AG04450 (cell line): ENCODE results near the gene C1QTNF9. TPM values are rescaled to one million over a fixed set of nuclear protein-coding genes. Genes with fewer than 3 reads are reported as not detected.

ENCODE experiments used
- CTCF ChIA-PET: fragments of 300-600, 350-600 bp; formaldehyde crosslinking; extraction: SDS; loops from one replicate; lab custom pipeline; 2022; ENCODE audit warnings: antibody characterized with exemption, inconsistent platforms; lab: Charles Lee
- POLR2A ChIA-PET: fragments of 350-600 bp; formaldehyde crosslinking; extraction: SDS; loops from one replicate; lab custom pipeline; 2021; ENCODE audit warnings: antibody characterized with exemption, inconsistent platforms; lab: Yijun Ruan, JAX
- DNase-seq: peaks from one replicate; pipeline ENCODE4 v3.0.0-alpha.2; 2011; ENCODE audit warnings: low read depth, low spot score
- H3K27ac ChIP-seq: one replicate; pipeline ENCODE4 v1.5.1; 2012; ENCODE audit warnings: low read depth, low read length, control low read depth
- H3K27me3 ChIP-seq: one replicate; pipeline ENCODE4 v1.6.0; 2012; ENCODE audit warnings: low read length; ENCODE audit not compliant: control insufficient read depth, insufficient read depth
- H3K4me3 ChIP-seq: 2 replicates; pipeline ENCODE4 v1.5.1; 2011; ENCODE audit warnings: mild to moderate bottlenecking, low read depth, low read length, control low read depth
- H3K9me3 ChIP-seq: 2 replicates; pipeline ENCODE4 v1.5.1; 2012; ENCODE audit warnings: low read length; ENCODE audit not compliant: control insufficient read depth, insufficient read depth
- polyA plus RNA-seq: library from polyadenylated mRNA; depleted of rRNA; stranded (reverse); fragments of >200 nt; gene quantifications from 2 replicates; pipeline ENCODE4 v1.2.3, GENCODE V29; 2011
- TF ChIP-seq, protein P1 (sequence below): IDR thresholded peaks from 2 replicates; pipeline ENCODE4 v1.5.1; 2011; ENCODE audit warnings: low read depth, low read length, control low read depth, inconsistent platforms

Gene C1QTNF9
- polyA plus RNA-seq, 1 experiment, result 0.11 TPM

GRCh38 chr13:24338721-24339120, 29.3 kb downstream of the C1QTNF9 start:
- H3K9me3 ChIP-seq, result peaks cover 15% of the 10 kb centered on the region; the same call in 1 of the 2 replicates
- H3K27ac ChIP-seq, result no peak overlapping the region
- no peak for DNase-seq
- no peaks in the 10 kb centered on the region for H3K27me3 ChIP-seq
- ChIA-PET CTCF (no interaction called here), POLR2A (no interaction called here)
- TF ChIP-seq, protein P1, sequence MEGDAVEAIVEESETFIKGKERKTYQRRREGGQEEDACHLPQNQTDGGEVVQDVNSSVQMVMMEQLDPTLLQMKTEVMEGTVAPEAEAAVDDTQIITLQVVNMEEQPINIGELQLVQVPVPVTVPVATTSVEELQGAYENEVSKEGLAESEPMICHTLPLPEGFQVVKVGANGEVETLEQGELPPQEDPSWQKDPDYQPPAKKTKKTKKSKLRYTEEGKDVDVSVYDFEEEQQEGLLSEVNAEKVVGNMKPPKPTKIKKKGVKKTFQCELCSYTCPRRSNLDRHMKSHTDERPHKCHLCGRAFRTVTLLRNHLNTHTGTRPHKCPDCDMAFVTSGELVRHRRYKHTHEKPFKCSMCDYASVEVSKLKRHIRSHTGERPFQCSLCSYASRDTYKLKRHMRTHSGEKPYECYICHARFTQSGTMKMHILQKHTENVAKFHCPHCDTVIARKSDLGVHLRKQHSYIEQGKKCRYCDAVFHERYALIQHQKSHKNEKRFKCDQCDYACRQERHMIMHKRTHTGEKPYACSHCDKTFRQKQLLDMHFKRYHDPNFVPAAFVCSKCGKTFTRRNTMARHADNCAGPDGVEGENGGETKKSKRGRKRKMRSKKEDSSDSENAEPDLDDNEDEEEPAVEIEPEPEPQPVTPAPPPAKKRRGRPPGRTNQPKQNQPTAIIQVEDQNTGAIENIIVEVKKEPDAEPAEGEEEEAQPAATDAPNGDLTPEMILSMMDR, result no peak
- no peak overlapping the region for H3K4me3 ChIP-seq

DNA sequence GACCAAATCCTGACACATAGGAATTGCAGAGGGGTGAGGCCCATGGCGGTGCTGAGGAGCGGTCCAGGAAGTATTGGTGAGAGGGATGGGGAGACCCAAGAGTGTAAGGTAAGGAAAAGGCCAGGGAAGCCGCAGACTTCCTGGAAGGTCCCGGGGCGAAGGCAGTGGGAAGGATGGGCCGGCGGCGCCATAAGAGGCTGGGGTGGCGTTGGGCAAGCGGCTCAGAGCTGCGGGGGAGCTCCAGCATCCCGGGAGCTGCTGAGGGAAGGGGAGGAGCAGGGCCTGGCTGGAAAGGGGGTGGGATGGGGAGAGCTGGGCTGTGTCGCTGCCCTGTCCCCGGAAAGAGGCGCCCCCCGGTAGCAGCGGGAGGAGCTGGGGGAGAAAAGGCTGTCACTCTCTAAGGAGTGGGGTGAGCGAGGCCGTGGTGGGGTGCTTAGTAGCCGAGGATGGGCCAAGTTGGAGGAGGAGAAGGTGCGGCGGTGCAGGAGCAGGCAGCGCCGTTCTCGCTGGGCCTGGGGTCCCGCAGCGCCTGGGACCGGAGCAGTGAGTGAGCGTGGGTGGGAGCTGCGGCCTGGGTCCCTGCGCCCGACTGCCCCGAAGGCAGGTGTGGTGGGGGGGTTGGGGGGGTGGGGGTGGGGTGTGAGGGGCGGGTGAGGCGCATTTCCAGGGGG, 30.7 kb downstream of the C1QTNF9 start:
- Histone ChIP-seq H3K4me3 (no peak overlapping the region), H3K27me3 (no peaks in the 10 kb centered on the region), H3K9me3 (peaks cover 15% of the 10 kb centered on the region; the same call in 1 of the 2 replicates), H3K27ac (no peak overlapping the region)
- DNase-seq, result no peak
- CTCF ChIA-PET, result no interaction called here
- TF ChIP-seq, protein P1, result no peak
- POLR2A ChIA-PET, result no interaction called here

DNA sequence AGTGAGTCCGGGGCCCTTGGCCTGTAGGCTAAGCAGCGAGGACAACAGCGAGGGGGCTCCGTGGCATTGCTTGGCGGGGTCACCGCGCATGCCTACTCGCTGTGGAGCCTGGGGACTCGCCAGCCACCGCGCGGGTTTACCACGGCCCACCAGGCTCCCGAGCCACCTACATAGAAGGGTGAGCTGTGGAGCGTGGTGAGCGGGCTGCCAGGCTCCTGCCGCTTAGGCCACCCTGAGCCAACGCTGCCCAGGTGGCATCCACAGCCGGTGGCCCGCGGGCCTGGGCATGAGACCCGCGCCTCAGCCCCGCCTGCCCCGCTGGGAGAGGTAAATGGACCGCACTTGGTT, 31.2 kb downstream of the C1QTNF9 start:
- no peaks in the 10 kb centered on the region for H3K27me3 ChIP-seq

DNA sequence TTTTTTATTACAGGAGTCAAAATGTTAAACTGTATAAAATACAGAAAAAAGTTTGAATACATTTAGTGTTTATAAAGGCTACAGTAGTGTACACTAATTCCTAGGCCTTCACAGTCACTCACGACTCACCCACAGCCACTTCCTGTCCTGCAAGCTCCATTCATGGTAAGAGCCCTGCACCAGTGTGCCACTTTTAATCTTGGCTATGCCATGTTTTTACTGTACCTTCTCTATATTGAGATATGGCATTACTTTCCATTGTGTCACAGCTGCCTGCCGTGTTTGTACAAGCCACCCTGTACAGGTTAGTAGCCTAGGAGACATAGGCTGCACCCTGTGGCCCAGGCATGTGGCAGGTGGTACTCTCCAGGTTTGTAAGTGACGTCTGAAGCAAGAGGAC, 32.1 kb downstream of the C1QTNF9 start:
- ChIA-PET CTCF (no interaction called here), POLR2A (no interaction called here)
- Histone ChIP-seq H3K4me3 (no peak overlapping the region), H3K9me3 (peaks cover 15% of the 10 kb centered on the region; the same call in 1 of the 2 replicates), H3K27me3 (no peaks in the 10 kb centered on the region), H3K27ac (no peak overlapping the region)
- TF ChIP-seq, protein P1, result no peak
- no peak for DNase-seq

More for the DNA sequence above, 31.2 kb downstream of the C1QTNF9 start:
- DNase-seq, result no peak
- ChIA-PET POLR2A (no interaction called here), CTCF (no interaction called here)
- Histone ChIP-seq H3K27ac (no peak overlapping the region), H3K9me3 (peaks cover 15% of the 10 kb centered on the region; the same call in 1 of the 2 replicates), H3K4me3 (no peak overlapping the region)
- TF ChIP-seq, protein P1, result no peak

- TF ChIP-seq, protein P1, result no peak
- no peak overlapping the region for H3K27ac ChIP-seq
- no peaks in the 10 kb centered on the region for H3K9me3 ChIP-seq
- ChIA-PET POLR2A (no interaction called here), CTCF (no interaction called here)
- H3K27me3 ChIP-seq, result peaks cover 5% of the 10 kb centered on the region
- no peak for DNase-seq
- no peak overlapping the region for H3K4me3 ChIP-seq
Observed at GRCh38 chr13:24348385-24348784, 39.0 kb downstream of the C1QTNF9 start.
